Myocyte (in vitro differentiated cells): ENCODE data around the gene GARIN1A. TPM values are rescaled to one million over a fixed set of nuclear protein-coding genes. Genes with fewer than 3 reads are reported as not detected.
"Not testable (repeated sequence)": the region's sequence is repeated elsewhere in the genome, so short reads cannot be mapped to it uniquely, and the experiment has no call there.

Source experiments
- DNase-seq: peaks from one replicate; pipeline ENCODE4 v3.0.0-alpha.2; 2012; ENCODE audit warnings: low read depth
- total RNA-seq: library from RNA; depleted of rRNA; stranded (reverse); fragments of >200 nt; gene quantifications from 2 replicates; pipeline ENCODE4 v1.2.3, GENCODE V29; 2014

The GARIN1A gene
- total RNA-seq, 1 donor from 2014 or later = 1.3 TPM

DNA sequence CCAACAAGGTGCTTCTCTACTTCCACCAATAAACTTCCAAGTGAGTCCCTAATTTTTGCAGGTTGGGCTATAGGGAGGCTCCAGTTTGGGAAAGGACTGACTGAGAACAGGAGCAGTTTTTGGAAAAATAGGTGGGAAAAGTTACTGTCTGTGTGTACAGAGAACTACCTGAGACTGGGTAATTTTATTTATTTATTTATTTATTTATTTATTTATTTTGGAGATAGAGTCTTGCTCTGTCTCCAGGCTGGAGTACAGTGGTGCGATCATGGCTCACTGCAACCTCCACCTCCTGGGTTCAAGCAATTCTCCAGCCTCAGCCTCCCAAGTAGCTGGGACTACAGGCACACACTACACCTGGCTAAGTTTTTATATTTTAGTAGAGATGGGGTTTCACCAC is 11.2 kb downstream of the GARIN1A start:
- not testable (repeated sequence) for DNase-seq

DNA sequence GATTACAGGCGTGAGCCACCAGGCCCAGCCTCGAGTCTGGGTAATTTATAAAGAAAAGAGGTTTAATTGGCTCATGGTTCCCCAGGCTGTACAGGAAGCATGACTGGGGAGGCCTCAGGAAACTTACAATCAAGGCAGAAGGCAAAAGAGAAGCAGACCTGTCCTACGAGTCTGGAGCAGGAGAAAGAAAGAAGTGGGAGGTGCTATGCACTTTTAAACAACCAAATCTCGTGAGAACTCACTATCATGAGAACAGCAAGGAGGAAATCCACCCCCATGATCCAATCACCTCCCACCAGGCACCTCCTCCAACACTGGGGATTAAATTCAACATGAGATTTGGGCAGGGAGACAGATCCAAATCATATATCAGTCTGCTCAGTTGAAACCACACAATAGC is 11.6 kb downstream of the GARIN1A start:
- DNase-seq = not testable (repeated sequence)

DNA sequence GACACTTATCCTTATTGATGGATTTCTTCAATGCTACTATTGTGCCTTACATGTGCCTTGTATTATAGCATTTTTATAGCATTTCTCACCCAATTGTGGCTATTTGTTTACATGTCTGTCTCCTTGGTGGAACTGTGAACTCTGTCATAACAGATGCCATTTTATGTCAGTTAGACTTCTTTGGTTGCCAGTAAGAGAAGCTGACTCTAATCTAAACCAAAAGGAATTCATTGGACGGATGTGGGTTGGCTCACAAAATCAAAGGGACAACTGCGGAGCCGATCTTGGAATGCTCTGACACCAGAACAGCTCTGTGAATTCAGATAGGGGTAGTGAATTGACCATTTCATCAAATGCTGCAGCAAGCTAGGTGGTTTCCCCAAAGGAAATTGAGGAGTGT is 15.0 kb downstream of the GARIN1A start:
- DNase-seq = peak; percentile 67

DNA sequence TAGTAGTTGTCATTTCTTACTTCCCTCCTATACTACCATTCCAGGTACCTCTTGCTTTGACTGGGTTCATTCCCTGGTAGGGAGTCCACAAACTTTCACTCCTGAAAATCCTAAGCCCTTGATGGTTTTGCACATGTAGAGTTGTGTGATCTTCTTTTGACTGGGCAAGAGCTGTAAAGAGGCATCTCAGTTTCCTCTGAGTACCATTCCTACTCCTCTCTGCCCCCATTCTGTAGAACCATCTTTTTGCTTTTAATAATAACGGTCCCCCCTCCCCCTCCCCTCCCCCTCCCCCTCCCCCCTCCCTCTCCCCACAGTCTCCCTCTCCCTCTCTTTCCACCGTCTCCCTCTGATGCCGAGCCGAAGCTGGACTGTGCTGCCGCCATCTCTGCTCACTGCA is 16.4 kb downstream of the GARIN1A start:
- no peak for DNase-seq

DNA sequence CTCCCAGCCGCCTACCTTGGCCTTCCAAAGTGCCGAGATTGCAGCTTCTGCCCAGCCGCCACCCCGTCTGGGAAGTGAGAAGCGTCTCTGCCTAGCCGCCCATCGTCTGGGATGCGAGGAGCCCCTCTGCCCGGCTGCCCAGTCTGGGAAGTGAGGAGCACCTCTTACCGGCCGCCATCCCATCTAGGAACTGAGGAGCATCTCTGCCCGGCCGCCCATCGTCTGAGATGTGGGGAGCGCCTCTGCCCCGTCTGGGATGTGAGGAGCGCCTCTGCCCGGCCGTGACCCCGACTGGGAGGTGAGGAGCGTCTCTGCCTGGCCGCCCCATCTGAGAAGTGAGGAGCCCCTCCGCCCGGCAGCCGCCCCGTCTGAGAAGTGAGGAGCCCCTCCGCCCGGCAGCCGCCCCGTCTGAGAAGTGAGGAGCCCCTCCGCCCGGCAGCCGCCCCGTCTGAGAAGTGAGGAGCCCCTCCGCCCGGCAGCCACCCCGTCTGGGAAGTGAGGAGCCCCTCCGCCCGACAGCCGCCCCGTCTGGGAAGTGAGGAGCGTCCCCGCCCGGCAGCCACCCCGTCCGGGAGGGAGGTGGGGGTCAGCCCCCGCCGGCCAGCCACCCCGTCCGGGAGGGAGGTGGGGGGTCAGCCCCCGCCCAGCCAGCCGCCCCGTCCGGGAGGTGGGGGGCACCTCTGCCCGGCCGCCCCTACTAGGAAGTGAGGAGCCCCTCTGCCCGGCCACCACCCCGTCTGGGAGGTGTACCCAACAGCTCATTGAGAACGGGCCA is 17.3 kb downstream of the GARIN1A start:
- DNase-seq = not testable (repeated sequence)

DNA sequence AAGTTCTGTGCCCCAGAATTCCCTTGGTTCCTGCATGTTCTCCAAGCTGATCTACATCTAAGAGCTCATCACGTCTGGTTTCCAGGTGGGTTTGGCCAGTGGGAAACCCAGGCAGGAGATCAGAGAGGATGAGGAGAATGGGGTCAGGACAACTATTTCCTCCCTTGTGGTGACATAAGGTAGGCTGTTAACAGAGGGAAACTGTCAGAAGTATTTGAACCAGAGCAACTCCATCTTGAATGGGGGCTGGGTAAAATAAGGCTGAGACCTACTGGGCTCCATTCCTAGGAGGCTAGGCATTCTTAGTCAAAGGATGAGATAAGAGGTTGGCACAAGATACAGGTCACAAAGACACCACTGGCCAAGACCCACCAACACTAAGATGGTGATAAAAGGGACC is 19.1 kb downstream of the GARIN1A start:
- DNase-seq = no peak

DNA sequence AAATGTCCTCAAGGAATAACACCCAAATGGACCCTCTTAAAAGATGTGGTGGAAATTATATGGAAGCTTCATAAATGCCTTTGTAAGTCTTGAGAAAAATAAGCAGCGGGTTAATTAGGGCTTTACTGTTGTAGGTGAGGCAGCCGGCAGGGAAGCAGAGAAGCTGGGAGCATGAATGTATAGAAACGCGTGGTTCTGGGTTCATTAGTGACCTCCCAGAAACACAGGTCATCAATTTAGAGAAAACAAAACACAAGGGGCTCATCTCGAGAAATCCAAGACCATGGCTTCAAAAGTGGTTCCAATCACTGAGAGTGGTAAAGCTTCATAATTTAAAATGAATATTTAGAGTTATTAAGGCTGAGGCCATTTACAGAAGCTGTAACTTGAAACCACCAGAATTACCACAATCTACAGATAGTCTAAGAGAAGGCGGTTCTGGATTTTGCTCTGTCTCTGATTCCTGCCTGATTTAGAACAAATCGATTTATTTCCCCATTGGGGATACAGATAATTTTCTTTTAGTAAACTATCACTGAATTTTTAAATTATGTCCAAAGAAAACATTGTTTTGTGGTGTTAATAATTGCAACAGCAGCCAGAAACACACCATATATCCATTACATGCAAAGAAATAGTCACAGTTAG is 20.7 kb downstream of the GARIN1A start:
- DNase-seq = no peak

DNA sequence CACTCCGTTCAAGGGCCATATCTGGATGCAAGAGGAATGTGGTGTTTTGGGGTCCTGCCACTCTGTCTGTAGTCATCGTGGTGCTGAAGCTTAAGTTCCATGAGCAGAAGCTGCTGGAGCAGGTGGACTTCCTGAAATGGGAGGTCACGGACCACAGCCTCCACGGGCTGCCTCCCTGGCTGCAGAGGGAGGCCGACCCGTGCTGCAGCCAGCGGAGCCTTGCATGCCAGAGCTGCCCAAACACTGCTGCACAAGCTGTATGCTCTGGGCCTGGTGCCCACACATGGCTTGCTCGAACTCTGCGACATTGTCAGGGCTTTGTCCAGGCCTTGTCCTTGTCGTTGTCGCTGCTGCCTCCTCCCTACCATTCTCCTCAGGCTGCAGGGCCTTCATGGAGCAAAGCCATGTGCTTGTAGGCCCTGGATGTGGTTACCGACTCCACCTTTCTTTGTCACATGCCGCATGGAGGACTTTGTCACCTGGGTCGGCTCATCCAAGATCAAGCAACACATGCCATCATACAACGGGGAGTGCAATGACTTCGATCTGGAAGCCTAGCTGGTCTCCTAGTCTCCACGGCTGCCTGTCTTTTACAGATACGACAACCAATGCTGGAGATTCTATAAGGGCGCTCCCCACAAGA is 21.4 kb downstream of the GARIN1A start:
- DNase-seq = no peak

DNA sequence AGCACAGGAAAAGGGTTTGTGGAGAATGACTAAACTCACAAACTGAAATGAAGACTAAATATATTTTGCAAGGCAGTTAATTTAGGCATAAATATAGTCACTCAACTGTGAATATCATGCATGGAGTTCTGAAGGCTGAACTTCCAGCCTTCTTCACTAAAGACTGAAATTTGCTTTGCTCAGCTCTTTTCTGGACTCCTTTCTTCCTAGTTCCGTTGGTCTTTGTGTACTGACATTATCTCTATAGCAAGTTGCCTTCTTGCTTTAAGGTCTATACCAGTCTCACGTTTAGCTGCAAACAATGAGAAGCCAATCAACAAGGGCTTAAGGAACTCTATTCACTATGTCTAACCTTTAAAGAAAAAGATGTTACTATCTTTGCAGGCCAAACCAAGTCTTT is 22.6 kb downstream of the GARIN1A start:
- no peak for DNase-seq

DNA sequence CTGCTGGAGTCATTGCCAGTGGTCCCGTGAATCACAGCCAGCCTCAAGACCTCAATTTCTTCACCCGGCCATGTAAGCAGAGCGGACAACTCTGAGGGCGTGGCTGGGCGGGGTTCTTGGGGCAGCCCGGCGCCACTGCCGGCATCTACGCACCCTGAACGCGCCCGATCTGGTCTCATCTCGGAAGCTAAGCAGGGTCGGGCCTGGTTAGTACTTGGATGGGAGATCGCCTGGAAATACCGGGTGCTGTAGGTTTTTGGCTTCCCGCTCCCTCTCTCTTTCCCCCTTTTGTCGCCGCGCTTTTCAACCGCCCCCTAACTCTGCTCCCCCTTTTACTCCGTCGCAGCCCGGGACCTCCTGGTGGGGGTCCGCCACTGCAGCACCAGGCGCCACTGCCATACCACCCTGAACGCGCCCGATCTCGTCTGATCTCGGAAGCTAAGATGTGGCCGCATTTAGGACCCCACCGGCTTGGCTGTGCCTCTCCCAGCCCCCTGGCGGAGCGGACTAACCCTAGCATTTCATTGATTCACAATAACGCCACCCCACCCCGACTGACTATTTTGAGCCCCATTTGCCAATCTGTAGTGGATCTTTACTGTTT is 25.3 kb downstream of the GARIN1A start:
- peak; percentile 68 for DNase-seq

DNA sequence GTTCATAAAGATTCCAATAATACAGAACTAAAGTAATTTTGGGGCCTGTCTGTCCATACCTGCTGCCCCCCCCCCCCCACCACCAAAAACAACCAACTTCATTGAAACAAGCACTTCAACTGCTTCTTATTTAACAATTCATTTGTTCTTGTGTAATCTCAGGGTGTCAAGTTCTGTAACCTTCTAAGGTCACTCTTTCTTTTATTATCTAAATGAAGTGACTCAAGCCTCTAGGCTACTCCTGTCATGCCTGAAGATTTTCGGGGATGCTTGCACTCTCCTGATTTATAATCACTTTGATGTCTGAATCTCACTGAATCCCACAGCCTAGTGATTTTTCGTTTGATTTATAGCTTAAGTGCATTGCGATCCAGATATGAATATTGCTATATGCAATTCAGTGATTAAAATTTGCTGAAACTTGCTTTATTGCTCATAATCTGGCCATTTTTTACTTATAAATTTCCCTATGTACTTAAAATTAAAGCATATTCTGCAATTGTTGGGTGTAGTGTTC is 27.2 kb downstream of the GARIN1A start:
- no peak for DNase-seq

DNA sequence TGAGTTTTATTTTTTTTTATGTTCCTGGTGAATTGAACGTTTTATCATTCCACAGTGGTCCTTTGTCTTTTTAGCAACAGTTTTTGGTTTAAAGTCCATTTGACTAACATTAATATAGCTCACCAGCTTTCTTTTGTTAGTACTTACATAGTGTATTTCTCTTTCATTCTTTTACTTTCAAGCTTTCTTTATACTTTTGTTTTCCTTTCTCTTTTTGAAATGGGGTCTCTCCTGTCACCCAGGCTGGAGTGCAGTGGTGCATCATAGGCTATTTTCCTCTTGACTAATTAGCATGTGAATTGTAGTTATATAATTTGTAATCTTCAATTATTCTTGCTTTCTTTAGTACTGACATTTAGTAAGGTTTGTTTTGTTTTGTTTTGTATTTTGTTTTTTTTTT is 27.8 kb downstream of the GARIN1A start:
- no peak for DNase-seq

DNA sequence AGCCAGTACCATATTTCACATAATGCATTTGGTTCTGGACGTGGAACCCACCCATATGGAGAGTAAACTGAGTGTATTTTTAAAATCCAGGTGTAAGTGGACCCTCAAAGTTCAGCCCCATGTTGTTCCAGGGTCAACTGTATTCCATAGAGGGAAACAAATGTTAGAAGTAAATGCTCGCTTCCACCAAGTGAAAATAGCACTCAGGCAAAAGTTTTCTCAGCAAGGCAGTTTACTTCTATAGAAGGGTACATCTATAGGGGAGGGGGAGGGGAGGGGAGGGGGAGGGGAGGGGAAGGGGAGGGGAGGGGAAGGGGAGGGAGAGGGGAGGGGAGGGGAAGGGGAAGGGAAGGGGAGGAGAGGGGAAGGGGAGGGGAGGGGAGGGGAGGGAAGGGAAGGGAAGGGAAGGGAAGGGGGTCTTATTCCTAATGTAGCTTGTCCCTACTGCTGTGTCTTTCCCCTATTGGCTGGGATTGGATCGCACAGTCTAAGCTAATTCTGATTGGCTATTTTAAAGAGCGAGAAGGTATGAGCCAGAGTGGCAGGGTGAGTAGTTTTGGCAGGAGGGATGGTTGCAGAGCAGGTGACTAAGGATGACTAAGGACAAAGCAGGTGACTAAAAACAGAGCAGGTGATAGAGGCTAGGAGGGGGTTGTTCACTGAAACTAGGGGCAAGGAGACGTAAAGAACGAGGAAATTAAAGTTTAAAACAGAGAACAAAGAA is 29.1 kb downstream of the GARIN1A start:
- DNase-seq = no peak

DNA sequence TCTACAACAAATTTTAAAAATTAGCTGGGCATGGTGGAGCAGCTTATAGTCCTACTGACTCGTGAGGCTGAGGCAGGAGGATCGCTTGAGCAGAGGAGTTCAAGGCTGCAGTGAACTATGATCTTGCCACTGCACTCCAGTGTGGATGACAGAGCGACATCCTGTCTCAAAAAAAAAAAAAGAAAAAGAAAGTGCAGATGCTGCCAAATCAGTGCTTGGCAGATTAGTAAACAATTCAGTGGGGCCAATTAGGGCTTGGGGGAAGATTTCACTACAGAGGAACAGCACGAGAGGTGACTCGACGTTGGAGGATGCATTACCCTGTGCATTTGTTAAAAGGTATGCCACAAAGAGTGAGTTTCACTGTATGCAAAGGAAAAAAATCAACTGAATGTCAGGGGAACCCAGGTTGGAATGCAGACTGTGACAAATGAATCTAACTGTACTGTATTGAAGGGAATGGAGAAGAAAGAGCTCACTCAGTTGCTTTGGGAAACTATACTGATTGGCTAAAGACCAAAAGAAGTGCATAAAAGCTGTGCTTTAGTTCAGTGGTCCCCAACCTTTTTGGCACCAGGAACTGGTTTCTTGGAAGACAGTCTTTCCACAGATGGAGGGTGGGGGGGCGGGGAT is 31.6 kb downstream of the GARIN1A start:
- no peak for DNase-seq

DNA sequence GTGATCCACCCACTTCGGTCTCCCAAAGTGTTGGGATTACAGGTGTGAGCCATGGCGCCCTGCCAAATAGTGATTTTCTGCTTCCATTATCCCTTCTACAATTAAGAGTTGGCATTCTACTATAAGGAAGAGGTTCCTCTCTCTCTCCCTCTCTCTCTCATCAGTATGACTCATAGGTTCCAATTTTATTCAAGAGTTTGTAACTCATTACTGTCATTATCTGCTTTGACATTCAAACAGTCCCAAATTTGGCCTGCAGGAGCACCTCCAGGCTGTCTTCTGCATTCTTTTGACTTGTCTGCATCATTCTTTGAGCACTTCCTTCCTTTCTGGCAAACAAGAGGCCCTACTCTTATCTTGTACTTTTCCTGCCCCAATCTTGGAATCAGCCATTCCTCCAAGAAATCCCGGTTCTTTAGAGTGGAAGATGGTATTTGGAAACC is 33.8 kb downstream of the GARIN1A start:
- DNase-seq = no peak

DNA sequence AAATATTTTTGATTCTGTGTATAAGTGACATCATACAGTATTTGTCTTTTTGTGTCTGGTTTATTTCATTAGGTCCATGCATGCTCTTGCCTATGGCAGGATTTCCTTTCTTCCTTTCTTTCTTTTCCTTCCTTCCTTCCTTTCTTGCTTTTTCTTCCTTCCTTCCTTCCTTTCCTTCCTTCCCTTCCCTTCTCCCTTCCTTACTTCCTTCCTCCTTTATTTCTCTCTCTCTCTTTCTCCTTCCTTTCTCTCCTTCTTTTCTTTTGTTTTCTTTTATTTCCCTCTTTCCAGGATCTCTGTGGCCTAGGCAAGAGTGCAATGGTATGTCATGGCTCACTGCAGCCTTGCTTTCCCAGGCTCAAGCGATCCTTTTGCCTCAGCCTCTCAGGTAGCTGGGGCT is 35.7 kb downstream of the GARIN1A start:
- no peak for DNase-seq

DNA sequence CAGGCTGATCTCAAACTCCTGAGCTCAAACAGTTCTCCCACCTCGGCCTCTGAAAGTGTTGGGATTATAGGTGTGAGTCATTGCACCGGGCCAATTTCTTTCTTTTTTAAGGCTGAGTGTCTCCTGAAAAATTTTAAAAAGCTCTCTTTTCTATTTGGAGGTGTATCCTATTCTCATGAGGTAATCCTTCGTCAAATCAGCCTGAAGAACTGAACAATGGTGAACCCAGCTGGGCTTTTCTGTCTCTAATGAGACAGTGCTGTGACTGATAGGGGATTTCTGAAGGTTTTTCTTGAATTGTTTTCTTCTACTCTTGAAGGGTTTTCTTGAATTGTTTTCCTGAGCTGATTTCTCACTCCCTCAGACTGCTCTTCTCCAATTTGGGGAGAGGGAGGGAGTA is 36.1 kb downstream of the GARIN1A start:
- no peak for DNase-seq

DNA sequence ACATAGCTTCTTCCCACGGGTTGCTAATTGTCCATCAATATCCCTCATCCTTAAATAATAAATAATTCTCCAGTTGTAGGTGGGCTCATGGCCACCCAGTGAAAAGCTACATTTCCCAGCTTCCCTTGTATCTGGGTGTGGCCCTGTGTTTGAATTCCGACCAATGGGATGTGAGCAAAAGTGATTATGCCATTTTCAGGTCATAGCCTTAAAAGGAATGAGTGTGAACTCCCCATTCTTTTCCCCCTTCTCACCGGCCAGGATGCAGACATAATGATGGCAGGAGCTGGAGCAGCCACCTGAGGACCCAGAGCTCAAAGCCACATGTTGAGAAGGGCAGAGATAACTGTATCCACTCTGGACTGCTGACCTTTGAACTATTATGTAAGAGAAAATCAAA is 36.7 kb downstream of the GARIN1A start:
- no peak for DNase-seq

DNA sequence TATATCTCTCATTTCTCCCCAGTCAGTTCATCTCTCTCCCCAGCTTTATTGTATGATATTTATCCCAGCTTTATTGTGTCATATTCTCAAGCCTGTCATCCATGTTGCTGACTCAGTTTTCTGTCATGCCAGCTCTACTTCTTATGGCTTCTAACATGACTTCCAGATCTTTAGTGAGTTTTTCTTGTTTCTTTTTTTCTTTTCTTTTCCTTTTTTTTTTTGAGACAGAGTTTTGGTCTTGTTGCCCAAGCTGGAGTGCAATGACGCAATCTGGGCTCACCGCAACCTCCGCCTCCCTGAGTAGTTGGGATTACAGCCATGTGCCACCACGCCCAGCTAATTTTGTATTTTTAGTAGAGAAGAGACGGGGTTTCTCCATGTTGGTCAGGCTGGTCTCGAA is 38.4 kb downstream of the GARIN1A start:
- peak; percentile 29 for DNase-seq

DNA sequence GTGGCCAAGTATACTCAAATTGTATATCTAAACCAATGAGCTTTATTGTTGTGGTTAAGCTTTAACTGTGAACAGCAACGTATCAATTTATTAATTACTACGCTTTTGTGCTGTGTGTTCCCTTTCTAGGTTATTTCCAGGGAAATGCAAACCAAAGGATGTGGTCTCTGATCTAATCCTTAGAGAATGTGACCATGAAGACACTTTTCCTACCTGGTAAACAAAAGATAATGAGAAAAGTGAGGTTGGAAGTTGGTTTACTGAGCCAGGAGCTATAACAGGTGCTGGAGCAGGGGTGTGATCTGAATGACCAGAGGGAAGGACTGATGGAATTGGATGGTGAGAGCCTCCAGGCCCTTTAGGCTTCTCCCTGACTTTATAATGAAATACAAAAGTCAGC is 41.7 kb downstream of the GARIN1A start:
- DNase-seq = peak; percentile 25
